ENCODE results near the gene FLVCR2. TPM values are rescaled to one million over a fixed set of nuclear protein-coding genes. Genes with fewer than 3 reads are reported as not detected.

The FLVCR2 gene
- total and polyA plus RNA-seq, 2 of the 13 experiments (the other 11 are each of a cell fraction or from before 2014, with no cell fraction given) = 9.9 to 10.5 TPM

GRCh38 chr14:75634848-75635247 is 56.4 kb downstream of the FLVCR2 start (continued):
- TF ChIP-seq ZNF570 (CRISPR knock-in tag; IDR thresholded peaks at IDR 0.05; ENCODE audit: borderline replicate concordance) (no peak), ZNF589 (CRISPR knock-in tag; conservative IDR thresholded peaks at IDR 0.05) (no peak)

- BruUV-seq (replicated peaks) = no TSS peak
- H3K9me3 ChIP-seq (ENCODE audit: low read length) = no peaks in the 10 kb centered on the region
- no peak overlapping the region for H3K4me2 ChIP-seq (ENCODE audit: low read depth, low read length)
- POLR2A ChIA-PET = interaction anchor here (1.1 kb wide), 1 partner anchor 15 kb away, joined by 3 read pairs; no protein-coding TSS in a partner anchor
- no peaks in the 10 kb centered on the region for H4K20me1 ChIP-seq (ENCODE audit: insufficient read depth, low read length)
- DNase-seq (ENCODE audit: low spot score) (no peak), ATAC-seq (no peak), FAIRE-seq (no peak)
- CTCF ChIA-PET (ENCODE audit: low intra/inter-chr PET ratio, low total read pairs) = no interaction called here
- in situ Hi-C loops (cut with HindIII; ENCODE audit: extremely low pct_ligation_motif_present, low pct_unique_long_range_greater_than_20kb) (no loop called here), intact Hi-C loops (cut with micrococcal nuclease; ENCODE audit: unreplicated experiment) (no loop called here)
- WGBS (ENCODE audit: low lambda C conversion rate) = 93% methylated on average over 6 of the region's 13 CpGs
- H3K27me3 ChIP-seq (ENCODE audit: control insufficient read depth in 1 of 2, insufficient read depth in 2 of 2, low read length in 2 of 2) = no peaks in the 10 kb centered on the region
- H3K9ac ChIP-seq (ENCODE audit: insufficient read depth, low read depth, low read length) = no peak overlapping the region
- H3K79me2 ChIP-seq (ENCODE audit: insufficient read depth, low read length) = no peaks in the 10 kb centered on the region
- H3K4me1 ChIP-seq (ENCODE audit: insufficient read depth, low read length) = peaks cover 12% of the 10 kb centered on the region
- H3K36me3 ChIP-seq (replicated peaks in 1 of 2; ENCODE audit: control insufficient read depth in 1 of 2, insufficient read depth in 2 of 2, low read length in 2 of 2) = peaks cover 2 to 18% of the 10 kb centered on the region in 2 experiments; a peak in 4 of 5 replicates
- H3K27ac ChIP-seq (ENCODE audit: extremely low read length, insufficient read depth, low read length) = no peak overlapping the region
- no peak overlapping the region for H2AFZ ChIP-seq (ENCODE audit: low read length)
- no peak overlapping the region for H3K4me3 ChIP-seq (replicated peaks in 1 of 3; ENCODE audit: insufficient read depth in 1 of 3, low read depth in 2 of 3, low read length in 3 of 3)
- TF ChIP-seq TFDP1 (CRISPR knock-in tag; IDR thresholded peaks at IDR 0.05; ENCODE audit: borderline replicate concordance) (no peak), ZNF841 (CRISPR knock-in tag; IDR thresholded peaks at IDR 0.05; ENCODE audit: borderline replicate concordance) (no peak), GABPA (IDR thresholded peaks at IDR 0.05; ENCODE audit: low read depth, low read length) (no peak), GABPA (CRISPR knock-in tag; IDR thresholded peaks at IDR 0.05; ENCODE audit: low read depth) (no peak), SP140L (CRISPR knock-in tag; IDR thresholded peaks at IDR 0.05; ENCODE audit: borderline replicate concordance) (no peak), HOXA5 (CRISPR knock-in tag; IDR thresholded peaks at IDR 0.05) (no peak), ZSCAN20 (CRISPR knock-in tag; IDR thresholded peaks at IDR 0.05; ENCODE audit: borderline replicate concordance) (no peak), ZNF646 (CRISPR knock-in tag; IDR thresholded peaks at IDR 0.05) (no peak), NFATC3 (CRISPR knock-in tag; IDR thresholded peaks at IDR 0.05) (no peak), HOXA3 (CRISPR knock-in tag; IDR thresholded peaks at IDR 0.05) (no peak), ZNF777 (CRISPR knock-in tag; IDR thresholded peaks at IDR 0.05) (no peak), ZNF317 (CRISPR knock-in tag; IDR thresholded peaks at IDR 0.05) (no peak), GMEB2 (CRISPR knock-in tag; IDR thresholded peaks at IDR 0.05; ENCODE audit: low read depth) (no peak)
Observed at GRCh38 chr14:75636100-75636692, 57.8 kb downstream of the FLVCR2 start.

Measured in HepG2 (cell line).